ENCODE measurements around the gene ITPK1. TPM values are rescaled to one million over a fixed set of nuclear protein-coding genes. Genes with fewer than 3 reads are reported as not detected.

Gene ITPK1
- total RNA-seq, 1 experiment from 2014 or later = 25.9 TPM

GRCh38 chr14:93015064-93015463, 100.7 kb downstream of the ITPK1 start:
- TF ChIP-seq CTCF (IDR thresholded peaks at IDR 0.05) = no peak
- no peak for TF ChIP-seq SIN3A (IDR thresholded peaks at IDR 0.05; ENCODE audit: borderline replicate concordance, insufficient read depth, low read depth, low read length)
- no peak for TF ChIP-seq REST (IDR thresholded peaks at IDR 0.05; ENCODE audit: insufficient read depth in 1 of 2, low read depth in 2 of 2, low read length in 1 of 2)
- TF ChIP-seq POLR2AphosphoS5 (IDR thresholded peaks at IDR 0.05; ENCODE audit: low read depth, low read length) = no peak
- no peak for TF ChIP-seq TCF7L2 (IDR thresholded peaks at IDR 0.05; ENCODE audit: low read depth, low read length)
- Histone ChIP-seq H3K36me3 (ENCODE audit: control insufficient read depth, insufficient read depth, low read length) (no peaks in the 10 kb centered on the region), H3K9me3 (ENCODE audit: control insufficient read depth, insufficient read depth, low read depth, low read length) (no peaks in the 10 kb centered on the region), H3K27me3 (ENCODE audit: control insufficient read depth, insufficient read depth, low read length) (no peaks in the 10 kb centered on the region), H3K27ac (ENCODE audit: low read length) (no peak overlapping the region), H3K4me3 (ENCODE audit: low read depth in 2 of 2, low read length in 2 of 2) (no peak overlapping the region), H3K4me1 (ENCODE audit: control insufficient read depth, insufficient read depth, low read length) (no peaks in the 10 kb centered on the region)
- ATAC-seq = no peak
- CTCF ChIA-PET = no interaction called here
- DNase-seq (ENCODE audit: low read depth, low spot score) = no peak
- no TSS peak for BruUV-seq (replicated peaks)
- in situ Hi-C loops (cut with HindIII; ENCODE audit: low pct_unique_long_range_greater_than_20kb, low sequenced_read_pairs) (no loop called here), intact Hi-C loops (cut with micrococcal nuclease; ENCODE audit: unreplicated experiment) (no loop called here)
- POLR2A ChIA-PET = no interaction called here

- ChIA-PET CTCF (no interaction called here), POLR2A (no interaction called here)
- DNase-seq (ENCODE audit: low read depth, low spot score) (no peak), ATAC-seq (no peak)
- Histone ChIP-seq H3K4me1 (ENCODE audit: control insufficient read depth, insufficient read depth, low read length) (no peaks in the 10 kb centered on the region), H3K36me3 (ENCODE audit: control insufficient read depth, insufficient read depth, low read length) (no peaks in the 10 kb centered on the region), H3K4me3 (ENCODE audit: low read depth in 2 of 2, low read length in 2 of 2) (no peak overlapping the region), H3K27ac (ENCODE audit: low read length) (no peak overlapping the region), H3K9me3 (ENCODE audit: control insufficient read depth, insufficient read depth, low read depth, low read length) (no peaks in the 10 kb centered on the region), H3K27me3 (ENCODE audit: control insufficient read depth, insufficient read depth, low read length) (no peaks in the 10 kb centered on the region)
- TF ChIP-seq CTCF (IDR thresholded peaks at IDR 0.05) (no peak), REST (IDR thresholded peaks at IDR 0.05; ENCODE audit: insufficient read depth in 1 of 2, low read depth in 2 of 2, low read length in 1 of 2) (no peak), SIN3A (IDR thresholded peaks at IDR 0.05; ENCODE audit: borderline replicate concordance, insufficient read depth, low read depth, low read length) (no peak), POLR2AphosphoS5 (IDR thresholded peaks at IDR 0.05; ENCODE audit: low read depth, low read length) (no peak), TCF7L2 (IDR thresholded peaks at IDR 0.05; ENCODE audit: low read depth, low read length) (no peak)
- BruUV-seq (replicated peaks) = no TSS peak
- in situ Hi-C loops (cut with HindIII; ENCODE audit: low pct_unique_long_range_greater_than_20kb, low sequenced_read_pairs) (no loop called here), intact Hi-C loops (cut with micrococcal nuclease; ENCODE audit: unreplicated experiment) (no loop called here)
Observed at GRCh38 chr14:93014058-93015023, 101.4 kb downstream of the ITPK1 start.

Data from Panc1 (cell line).